Measurements from ENCODE around the gene AUP1. TPM values are rescaled to one million over a fixed set of nuclear protein-coding genes. Genes with fewer than 3 reads are reported as not detected.
"Not testable (repeated sequence)": the region's sequence is repeated elsewhere in the genome, so short reads cannot be mapped to it uniquely, and the experiment has no call there.

The AUP1 gene
- total RNA-seq, 1 experiment from 2014 or later, result 91.5 TPM

- no peaks in the 10 kb centered on the region for H3K27me3 ChIP-seq (ENCODE audit: insufficient read depth, low read length)
- H2AFZ ChIP-seq (ENCODE audit: low read length), result no peak overlapping the region
- WGBS (ENCODE audit: extremely low coverage, insufficient read length, low lambda C conversion rate), result no CpG with 5 or more reads among the region's 2 CpGs
- Mint-ChIP-seq H3K27me3 (ENCODE audit: low read depth) (no peaks in the 10 kb centered on the region), H3K4me3 (no peak overlapping the region), H3K4me1 (peaks cover 5 to 9% of the 10 kb centered on the region in 2 experiments), H3K9me3 (no peaks in the 10 kb centered on the region), H3K36me3 (ENCODE audit: insufficient read depth in 1 of 3, low read depth in 3 of 3) (peaks cover 14 to 41% (median 34%) of the 10 kb centered on the region in 3 experiments), H3K27ac (no peak overlapping the region)
- H4K20me1 ChIP-seq (ENCODE audit: control insufficient read depth, insufficient read depth, insufficient read length), result no peaks in the 10 kb centered on the region
- no peak overlapping the region for H2BK15ac ChIP-seq (ENCODE audit: low read depth, low read length)
- H2BK120ac ChIP-seq (ENCODE audit: low read depth, low read length, poor library complexity, severe bottlenecking), result no peak overlapping the region
- no peak overlapping the region for H2BK20ac ChIP-seq (ENCODE audit: low read depth, low read length, poor library complexity, severe bottlenecking)
- H3K9ac ChIP-seq (ENCODE audit: extremely low read depth, insufficient read length, low read length), result no peak overlapping the region
- no peak overlapping the region for H3K4ac ChIP-seq (ENCODE audit: low read depth, low read length)
- H3K23ac ChIP-seq (ENCODE audit: insufficient read length, low read depth, low read length), result no peak overlapping the region
- H2BK12ac ChIP-seq (ENCODE audit: insufficient read length, low read depth, low read length), result no peak overlapping the region
- no peak overlapping the region for H4K8ac ChIP-seq (replicated peaks; ENCODE audit: insufficient read length, low read depth, low read length)
- no peak overlapping the region for H2AK5ac ChIP-seq (ENCODE audit: insufficient read length, low read length)
- H3T11ph ChIP-seq (ENCODE audit: low read length), result no peak overlapping the region
- no peak for TF ChIP-seq CTCF (conservative IDR thresholded peaks at IDR 0.05)
- no peak overlapping the region for H3K18ac ChIP-seq (ENCODE audit: insufficient read length, low read depth, low read length)
- no peaks in the 10 kb centered on the region for H3K9me3 ChIP-seq (ENCODE audit: control insufficient read depth, low read depth, low read length)
- H3K4me1 ChIP-seq (ENCODE audit: insufficient read depth, low read length), result no peaks in the 10 kb centered on the region
- H3K14ac ChIP-seq (ENCODE audit: insufficient read depth, low read length), result no peak overlapping the region
- no peak for DNase-seq
- H2BK5ac ChIP-seq (ENCODE audit: insufficient read length, low read length), result no peak overlapping the region
- no peaks in the 10 kb centered on the region for H3K79me1 ChIP-seq (ENCODE audit: insufficient read depth, low read depth, low read length, poor library complexity, severe bottlenecking)
- H3K27ac ChIP-seq (ENCODE audit: insufficient read length, low read depth, low read length), result no peak overlapping the region
- H3K4me2 ChIP-seq (ENCODE audit: insufficient read depth, insufficient read length, low read length), result no peak overlapping the region
- H3K23me2 ChIP-seq (ENCODE audit: insufficient read length, low read depth, low read length, poor library complexity, severe bottlenecking), result peaks cover 8% of the 10 kb centered on the region
- no peaks in the 10 kb centered on the region for H3K79me2 ChIP-seq (ENCODE audit: insufficient read depth, low read length)
- H4K5ac ChIP-seq (ENCODE audit: insufficient read length, low read depth, low read length), result no peak overlapping the region
- H3K56ac ChIP-seq (ENCODE audit: insufficient read length, low read depth, low read length), result no peak overlapping the region
- no peak overlapping the region for H4K91ac ChIP-seq (ENCODE audit: insufficient read length, low read depth, low read length)
Measured at GRCh38 chr2:74486141-74486540, 43.4 kb downstream of the AUP1 start.

GRCh38 chr2:74483675-74484164 lies 45.8 kb downstream of the AUP1 start:
- not testable (repeated sequence) for H4K5ac ChIP-seq (ENCODE audit: insufficient read length, low read depth, low read length); H2BK5ac ChIP-seq (ENCODE audit: insufficient read length, low read length); H3K9me3 Mint-ChIP-seq; H3K14ac ChIP-seq (ENCODE audit: insufficient read depth, low read length); H4K91ac ChIP-seq (ENCODE audit: insufficient read length, low read depth, low read length); H3K4ac ChIP-seq (ENCODE audit: low read depth, low read length); H2BK15ac ChIP-seq (ENCODE audit: low read depth, low read length); H3K27ac ChIP-seq (ENCODE audit: insufficient read length, low read depth, low read length); H2BK20ac ChIP-seq (ENCODE audit: low read depth, low read length, poor library complexity, severe bottlenecking); H2BK12ac ChIP-seq (ENCODE audit: insufficient read length, low read depth, low read length); H3T11ph ChIP-seq (ENCODE audit: low read length); H3K27me3 ChIP-seq (ENCODE audit: insufficient read depth, low read length); H3K79me2 ChIP-seq (ENCODE audit: insufficient read depth, low read length); H3K23me2 ChIP-seq (ENCODE audit: insufficient read length, low read depth, low read length, poor library complexity, severe bottlenecking); H3K23ac ChIP-seq (ENCODE audit: insufficient read length, low read depth, low read length); H3K9me3 ChIP-seq (ENCODE audit: control insufficient read depth, low read depth, low read length); H3K4me1 ChIP-seq (ENCODE audit: insufficient read depth, low read length); DNase-seq; H2BK120ac ChIP-seq (ENCODE audit: low read depth, low read length, poor library complexity, severe bottlenecking); H4K20me1 ChIP-seq (ENCODE audit: control insufficient read depth, insufficient read depth, insufficient read length); H4K8ac ChIP-seq (replicated peaks; ENCODE audit: insufficient read length, low read depth, low read length); H3K56ac ChIP-seq (ENCODE audit: insufficient read length, low read depth, low read length); H2AFZ ChIP-seq (ENCODE audit: low read length); H3K27me3 Mint-ChIP-seq (ENCODE audit: low read depth); H3K79me1 ChIP-seq (ENCODE audit: insufficient read depth, low read depth, low read length, poor library complexity, severe bottlenecking); H2AK5ac ChIP-seq (ENCODE audit: insufficient read length, low read length); H3K18ac ChIP-seq (ENCODE audit: insufficient read length, low read depth, low read length)
- H3K36me3 Mint-ChIP-seq (ENCODE audit: insufficient read depth in 1 of 3, low read depth in 3 of 3), result peaks cover 4 to 46% (median 35%) of the 10 kb centered on the region in 3 experiments
- Histone ChIP-seq H3K9ac (ENCODE audit: extremely low read depth, insufficient read length, low read length) (peak overlapping the region; percentile 30), H3K4me2 (ENCODE audit: insufficient read depth, insufficient read length, low read length) (peak overlapping the region; percentile 81)
- H3K4me3 Mint-ChIP-seq, result peak overlapping the region; percentile 100
- no CpG with 5 or more reads among the region's 19 CpGs for WGBS (ENCODE audit: extremely low coverage, insufficient read length, low lambda C conversion rate)
- H3K27ac Mint-ChIP-seq, result peak overlapping the region in 2 of 3 experiments; percentile 99; a peak in 4 of 7 replicates
- H3K4me1 Mint-ChIP-seq, result peaks cover 9 to 13% of the 10 kb centered on the region in 2 experiments

Data from H9 (cell line).